CMK (cell line): ENCODE results near the gene CRYGD.

Experiments used
- DNase-seq: peaks from one replicate; pipeline ENCODE4 v3.0.0-alpha.2; 2010; ENCODE audit warnings: low read depth

Gene CRYGD

GRCh38 chr2:208083807-208084206, 40.5 kb downstream of the CRYGD start:
- DNase-seq, result no peak

GRCh38 chr2:208077276-208077675, 47.0 kb downstream of the CRYGD start:
- no peak for DNase-seq

- no peak for DNase-seq
These were observed 49.5 kb downstream of the CRYGD start for GRCh38 chr2:208074610-208075356.

- no peak for DNase-seq
These were observed 52.0 kb downstream of the CRYGD start for GRCh38 chr2:208072250-208072892.
